ENCODE data around the gene DAPK3.
"Not testable (repeated sequence)": the region's sequence is repeated elsewhere in the genome, so short reads cannot be mapped to it uniquely, and the experiment has no call there.

DAPK3 gene

DNA sequence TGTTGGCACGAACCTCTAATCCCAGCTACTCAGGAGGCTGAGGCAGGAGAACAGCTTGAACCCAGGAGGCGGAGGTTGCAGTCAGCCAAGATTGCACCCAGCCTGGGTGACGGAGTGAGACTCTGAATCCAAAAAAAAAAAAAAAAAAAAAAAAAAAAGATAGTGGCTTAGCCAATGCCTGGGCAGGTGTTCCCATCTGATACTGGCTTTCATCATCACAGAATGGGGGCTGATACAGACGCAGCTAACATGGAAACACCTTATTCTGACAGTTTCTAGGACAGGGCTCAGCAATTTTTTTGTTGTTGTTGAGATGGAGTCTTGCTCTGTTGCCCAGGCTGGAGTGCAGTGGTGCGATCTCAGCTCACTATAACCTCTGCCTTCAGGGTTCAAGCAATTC, 29.9 kb upstream of the DAPK3 start:
- not testable (repeated sequence) for DNase-seq

DNA sequence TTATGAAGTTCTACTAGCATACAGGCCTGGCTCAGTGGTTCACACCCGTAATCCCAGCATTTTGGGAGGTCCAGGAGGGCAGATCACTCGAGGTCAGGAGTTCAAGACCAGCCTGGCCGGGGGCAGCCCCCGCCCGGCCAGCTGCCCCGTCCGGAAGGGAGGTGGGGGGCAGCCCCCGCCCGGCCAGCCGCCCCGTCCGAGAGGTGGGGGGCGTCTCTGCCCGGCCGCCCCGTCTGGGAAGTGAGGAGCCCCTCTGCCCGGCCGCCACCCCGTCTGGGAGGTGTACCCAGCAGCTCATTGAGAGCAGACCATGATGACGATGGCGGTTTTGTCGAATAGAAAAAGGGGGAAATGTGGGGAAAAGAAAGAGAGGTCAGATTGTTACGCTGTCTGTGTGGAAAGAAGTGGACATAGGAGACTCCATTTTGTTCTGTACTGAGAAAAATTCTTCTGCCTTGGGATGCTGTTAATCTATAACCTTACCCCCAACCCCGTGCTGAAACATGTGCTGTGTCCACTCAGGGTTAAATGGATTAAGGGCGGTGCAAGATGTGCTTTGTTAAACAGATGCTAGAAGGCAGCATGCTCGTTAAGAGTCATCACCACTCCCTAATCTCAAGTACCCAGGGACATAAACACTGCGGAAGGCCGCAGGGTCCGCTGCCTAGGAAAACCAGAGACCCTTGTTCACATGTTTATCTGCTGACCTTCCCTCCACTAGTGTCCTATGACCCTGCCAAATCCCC, 27.9 kb upstream of the DAPK3 start:
- not testable (repeated sequence) for DNase-seq

DNA sequence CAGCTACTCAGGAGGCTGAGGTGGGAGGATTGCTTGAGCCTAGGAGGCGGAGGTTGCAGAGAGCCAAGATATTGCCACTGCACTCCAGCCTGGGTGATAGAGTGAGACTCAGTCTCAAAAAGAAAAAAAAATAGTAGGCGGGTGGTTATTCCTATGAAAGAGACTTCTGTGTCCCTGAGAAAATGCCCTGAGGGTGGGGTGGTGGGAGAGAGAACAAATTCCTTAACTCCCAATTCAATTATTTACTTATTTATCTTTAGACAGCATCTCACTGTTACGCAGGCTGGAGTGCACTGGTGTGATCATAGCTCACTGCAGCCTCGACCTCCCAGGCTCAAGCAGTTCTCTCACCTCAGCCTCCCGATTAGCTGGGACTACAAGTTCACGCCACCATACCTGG, 24.7 kb upstream of the DAPK3 start:
- DNase-seq, result no peak

DNA sequence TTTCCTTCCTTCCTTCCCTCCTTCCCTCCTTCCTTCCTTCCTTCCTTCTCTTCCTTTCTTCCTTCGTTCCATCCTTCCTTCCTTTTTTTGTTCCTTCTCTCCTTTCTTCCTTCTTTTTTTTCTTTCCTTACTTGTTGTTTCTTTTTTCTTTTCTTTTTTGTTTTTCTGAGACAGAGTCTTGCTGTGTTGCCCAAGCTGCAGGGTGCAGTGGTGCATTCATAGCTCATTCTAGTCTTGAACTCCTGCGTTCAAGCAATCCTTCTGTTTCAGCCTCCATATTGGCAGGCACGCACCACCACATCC, 19.9 kb upstream of the DAPK3 start:
- no peak for DNase-seq

DNA sequence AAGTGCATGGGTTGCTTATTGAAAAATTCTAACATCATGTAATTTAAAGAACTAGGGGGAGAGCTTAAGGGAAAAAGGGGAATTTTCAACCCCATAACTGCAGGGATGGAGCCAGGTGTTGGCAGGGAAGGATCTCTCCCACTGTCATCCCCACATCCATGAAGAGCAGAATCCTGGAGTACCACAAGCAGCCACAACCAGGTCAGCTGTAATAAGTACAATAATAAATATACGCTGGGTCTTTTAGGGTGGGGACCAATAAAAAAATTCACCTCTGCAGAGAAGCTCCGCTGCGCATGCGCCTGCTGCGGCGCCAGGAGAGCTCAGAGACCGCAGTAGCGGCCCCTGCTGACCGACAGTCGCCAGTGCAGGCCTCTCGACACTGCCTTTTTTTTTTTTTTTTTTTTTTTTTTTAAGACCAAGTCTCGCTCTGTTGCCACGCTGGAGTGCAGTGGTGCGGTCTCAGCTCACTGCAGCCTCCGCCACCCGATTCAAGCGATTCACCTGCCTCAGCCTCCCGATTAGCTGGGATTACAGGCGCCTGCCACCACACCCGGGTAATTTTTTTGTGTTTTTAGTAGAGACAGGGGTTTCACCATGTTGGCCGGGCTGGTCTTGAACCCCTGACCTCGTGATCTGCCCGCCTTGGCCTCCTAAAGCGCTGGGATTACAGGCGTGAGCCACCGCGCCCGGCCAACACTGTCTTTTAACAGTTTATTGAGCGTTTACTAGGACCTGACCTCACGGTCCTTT, 16.9 kb upstream of the DAPK3 start:
- DNase-seq, result peak; percentile 81

DNA sequence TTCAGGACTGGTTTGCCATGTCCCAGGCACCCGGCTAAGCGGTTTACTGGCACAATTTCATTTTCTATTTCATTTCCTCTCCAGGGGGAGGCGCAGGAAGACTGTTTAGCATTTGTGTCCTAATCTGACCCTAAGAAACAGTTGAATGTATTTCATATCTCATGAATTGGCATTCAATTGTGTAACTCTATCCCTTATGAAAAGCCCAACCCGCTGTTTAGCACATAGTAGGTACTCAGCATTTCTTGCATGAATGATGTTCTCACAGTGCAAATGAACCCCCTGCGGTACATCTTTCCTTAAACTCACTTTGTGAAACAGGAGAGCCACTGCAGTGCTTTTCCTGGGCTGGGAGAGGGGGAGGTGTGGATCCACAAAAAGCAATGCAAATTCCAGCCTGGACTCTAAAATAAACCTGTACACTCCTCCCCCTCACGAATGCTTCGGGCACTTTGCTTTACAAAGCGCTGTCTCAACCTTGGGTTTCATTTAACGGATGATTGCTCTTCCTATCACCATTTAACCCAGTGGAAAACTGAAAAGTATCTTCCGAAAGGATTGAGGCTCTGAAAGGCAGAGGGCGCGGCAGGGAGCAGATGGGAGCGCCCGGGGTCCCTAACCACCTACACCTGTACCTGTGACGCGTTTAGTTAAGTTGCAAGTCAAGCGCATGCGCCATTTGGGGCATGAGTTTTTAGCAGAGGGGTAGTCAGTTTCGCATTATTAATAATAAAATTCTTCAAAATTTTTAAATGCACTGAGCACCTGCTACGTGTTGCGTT, 15.6 kb upstream of the DAPK3 start:
- no peak for DNase-seq

DNA sequence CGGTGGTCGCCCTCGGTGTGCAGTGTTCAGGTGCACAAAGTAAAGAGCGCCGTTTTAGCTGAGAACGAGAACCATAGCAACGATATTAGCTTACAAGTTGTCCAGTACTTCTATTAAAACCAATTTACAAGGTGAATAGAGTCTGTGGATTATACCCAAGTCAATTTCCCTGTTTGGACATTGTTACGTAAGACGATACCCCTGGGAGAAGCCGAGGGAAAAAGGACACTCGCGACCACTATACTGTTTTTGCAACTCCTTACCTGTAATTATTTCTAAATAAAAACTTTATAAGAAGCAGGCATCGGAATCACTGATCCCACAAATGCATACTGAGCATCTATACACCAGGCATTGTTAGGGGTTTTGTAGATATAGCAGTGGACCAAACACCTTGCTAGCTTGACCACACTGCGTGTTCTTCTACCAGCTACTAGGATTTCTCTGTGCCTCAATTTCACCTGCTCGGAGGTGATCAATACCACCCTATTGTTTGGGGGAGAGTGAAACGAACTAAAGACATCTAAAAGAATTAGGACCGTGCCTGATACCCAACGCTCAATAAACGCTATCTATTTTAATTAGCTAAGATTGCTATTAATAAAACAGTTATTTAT, 14.9 kb upstream of the DAPK3 start:
- no peak for DNase-seq

DNA sequence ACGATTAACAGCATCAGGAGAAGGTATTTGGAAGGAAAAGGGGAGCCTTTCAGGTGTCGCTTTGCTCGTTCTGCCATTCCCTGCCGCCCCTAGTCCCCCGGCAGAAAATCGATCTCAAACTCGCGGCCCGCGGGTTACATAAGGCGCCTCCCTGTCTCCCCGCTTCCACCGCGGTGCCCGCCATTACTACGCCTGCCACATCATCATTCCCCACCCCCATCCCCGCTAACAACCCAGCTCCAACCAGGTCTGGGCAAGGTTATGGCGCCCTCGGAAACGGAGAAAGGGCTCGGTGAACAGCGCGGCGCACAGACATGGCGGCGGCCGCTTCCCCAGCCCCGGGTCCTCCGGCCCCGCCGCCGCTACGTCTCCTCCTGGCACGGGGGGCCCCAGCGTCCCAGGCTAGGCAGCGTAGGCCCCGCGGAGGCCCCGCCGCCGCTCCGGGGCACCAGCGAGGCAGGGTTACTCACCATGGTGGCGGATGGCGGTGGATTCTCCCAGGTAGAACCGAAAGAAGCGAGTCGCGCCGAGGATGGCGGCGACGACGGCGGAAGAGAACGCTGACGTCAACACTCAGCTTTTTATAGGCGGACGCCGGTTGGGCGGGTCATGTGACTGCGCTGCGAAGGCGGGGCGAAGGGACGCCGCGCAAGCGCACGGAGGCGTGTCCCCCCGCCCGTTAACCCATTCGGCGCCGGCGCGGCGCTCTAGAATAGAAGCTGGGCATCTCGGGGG, 14.2 kb upstream of the DAPK3 start, which contains the start of gene EEF2:
TSS of gene EEF2 (minus strand) at position 556 of the 735 bp plus-strand sequence. CDS start at position 473, 83 bp downstream.
- peak; percentile 86 for DNase-seq

DNA sequence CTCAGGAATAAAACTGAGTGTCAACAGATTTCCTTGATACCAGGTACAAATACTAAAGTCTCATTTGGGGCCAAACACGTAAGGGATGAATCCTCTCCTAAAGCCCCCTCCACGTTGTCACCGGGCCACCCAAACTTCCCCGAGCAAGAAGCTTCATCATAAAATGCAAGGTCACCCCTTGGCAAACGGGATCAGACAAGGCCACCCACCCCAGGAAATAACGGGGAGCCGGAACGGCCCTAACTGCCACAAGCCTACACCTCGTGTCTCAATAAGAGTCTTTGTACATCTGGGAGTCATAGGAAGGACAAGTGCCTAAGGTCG, 13.6 kb upstream of the DAPK3 start:
- DNase-seq, result no peak

DNA sequence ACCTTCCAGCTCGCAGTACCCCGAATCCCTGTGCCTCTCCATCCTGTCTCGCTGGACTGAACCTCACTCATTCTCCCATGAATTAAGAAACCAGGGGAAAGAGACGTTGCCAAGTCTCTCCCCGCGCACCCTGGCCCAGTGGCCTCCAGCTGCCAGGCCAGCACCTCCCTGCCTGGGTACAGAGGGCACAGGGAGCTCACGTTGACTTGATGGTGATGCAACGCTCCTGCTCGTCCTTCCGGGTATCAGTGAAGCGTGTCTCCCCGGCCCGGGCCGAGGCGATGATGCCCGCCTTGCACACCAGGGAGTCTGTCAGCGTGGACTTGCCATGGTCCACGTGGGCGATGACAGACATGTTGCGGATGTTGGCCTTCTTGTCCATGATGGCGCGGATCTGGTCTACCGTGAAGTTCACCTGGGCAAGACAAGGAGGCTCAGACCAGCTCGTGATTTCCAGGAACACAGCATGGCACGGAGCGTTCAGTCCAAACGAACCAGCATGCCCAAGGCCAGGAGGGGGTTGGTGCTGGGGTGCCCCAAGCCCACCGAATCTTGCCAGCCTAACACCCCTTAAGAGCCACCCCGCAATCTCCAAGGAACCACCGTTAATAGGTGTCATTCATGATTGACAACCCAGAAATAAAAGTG, 13.2 kb upstream of the DAPK3 start:
- no peak for DNase-seq

DNA sequence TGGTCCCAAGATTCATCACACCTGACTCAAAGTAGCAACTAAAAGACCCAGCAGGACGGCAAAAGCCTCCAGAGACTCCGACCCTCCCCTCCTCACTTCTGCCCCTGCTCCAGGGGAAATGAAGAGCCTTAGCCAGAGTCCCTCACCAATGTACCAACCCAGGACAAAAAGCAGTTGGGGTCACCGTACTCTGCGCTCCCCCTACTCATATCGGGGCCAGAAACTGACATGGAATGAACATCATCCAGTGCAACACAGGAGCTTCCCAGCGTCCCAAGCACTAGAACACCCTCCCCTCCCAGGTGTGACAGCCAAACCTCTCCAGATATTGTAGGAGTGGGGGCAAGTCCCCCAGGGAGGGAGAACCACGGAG, 12.6 kb upstream of the DAPK3 start:
- no peak for DNase-seq

DNA sequence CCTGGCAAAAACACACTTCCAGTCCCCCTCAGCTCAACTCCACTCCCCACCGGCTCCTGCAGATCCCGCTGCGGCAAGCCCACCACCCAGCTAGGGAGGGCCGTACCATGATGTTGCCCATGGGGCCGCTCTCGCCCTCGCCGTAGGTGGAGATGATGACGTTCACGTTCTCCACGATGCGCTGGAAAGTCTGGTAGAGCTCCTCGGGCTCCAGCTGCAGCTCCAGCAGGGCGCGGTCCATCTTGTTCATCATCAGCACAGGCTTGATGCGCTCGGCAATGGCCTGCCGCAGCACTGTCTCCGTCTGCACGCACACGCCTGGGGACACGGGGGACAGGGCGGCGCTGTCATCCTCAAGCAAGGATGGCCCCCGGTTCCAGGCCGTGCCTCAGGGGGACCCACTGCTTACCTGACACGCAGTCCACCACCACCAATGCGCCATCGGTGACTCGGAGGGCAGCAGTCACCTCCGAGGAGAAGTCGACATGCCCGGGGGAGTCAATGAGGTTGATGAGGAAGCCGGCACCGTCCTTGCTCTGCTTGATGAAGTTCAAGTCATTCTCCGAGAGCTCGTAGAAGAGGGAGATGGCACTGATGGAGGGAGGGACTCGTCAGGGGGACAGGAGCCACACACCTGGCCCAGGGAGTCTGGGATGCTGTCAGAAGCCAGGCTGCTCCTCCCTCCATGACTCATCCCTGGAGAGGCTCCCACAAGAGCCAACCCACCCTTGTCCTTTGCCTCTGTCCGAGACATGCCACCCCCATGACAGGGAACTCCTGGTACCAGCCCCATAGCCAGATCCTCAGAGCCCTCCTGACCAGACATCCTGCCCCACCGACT, 12.0 kb upstream of the DAPK3 start:
- no peak for DNase-seq

DNA sequence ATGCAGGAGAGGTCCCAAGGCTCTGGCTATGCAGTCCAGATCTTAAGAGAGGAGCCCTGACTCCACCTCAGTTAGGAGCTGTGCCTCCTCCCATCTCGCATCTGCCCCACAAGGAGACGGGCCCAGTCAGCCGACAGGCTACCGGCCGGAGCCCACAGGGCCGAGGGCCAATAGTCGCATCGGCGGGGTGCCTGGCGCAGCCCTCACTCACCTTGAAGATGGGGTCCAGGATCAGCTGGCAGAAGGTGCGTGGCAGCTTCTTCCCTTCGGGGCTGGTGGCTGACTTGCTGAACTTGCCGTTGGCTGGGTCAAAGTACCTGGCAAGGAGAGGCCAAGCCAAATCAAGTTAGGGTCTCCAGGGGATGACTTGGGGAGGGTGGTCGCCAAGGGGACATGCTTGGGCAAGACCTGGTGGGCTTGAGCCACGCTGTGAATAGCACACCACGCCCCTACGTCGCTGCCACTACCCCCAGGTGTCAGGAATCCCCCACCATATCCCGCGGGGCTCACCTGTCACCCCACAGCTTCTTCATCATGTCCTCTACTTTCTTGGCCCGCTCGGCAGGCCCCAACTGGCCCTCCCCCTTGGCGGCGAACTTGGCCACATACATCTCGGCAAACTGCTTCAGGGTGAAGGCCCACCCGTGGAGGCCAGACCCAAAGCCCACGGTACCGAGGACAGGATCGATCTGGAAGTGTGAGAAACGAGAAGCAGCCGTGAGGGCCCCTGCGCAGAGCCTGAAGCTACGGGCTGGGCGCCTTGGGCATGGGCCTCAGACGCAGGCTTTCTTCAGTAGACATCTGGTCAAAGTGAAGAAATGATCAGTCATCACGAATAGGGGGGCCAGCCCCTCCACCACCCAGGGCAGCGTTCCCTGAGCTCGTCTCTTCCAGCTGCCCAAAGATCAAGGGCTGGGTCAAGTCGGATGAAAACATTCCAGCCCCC, 11.1 kb upstream of the DAPK3 start:
- no peak for DNase-seq

DNA sequence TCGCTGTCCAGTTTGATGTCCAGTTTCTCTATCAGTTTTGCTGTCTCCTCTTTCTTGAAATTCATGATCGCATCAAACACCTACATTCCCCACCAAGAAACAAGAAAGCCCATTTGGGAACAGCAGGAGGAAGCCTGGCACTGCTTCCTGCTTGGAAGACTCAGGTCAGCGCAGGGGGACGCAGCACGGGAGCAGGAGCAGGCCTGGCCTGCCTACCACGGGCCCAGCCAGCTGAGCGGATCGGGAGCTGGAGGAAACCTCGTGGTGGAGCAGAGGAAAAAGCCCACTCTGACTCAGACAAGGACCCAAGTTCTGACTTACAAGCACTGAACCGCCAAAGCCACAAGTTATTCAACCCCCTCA, 10.5 kb upstream of the DAPK3 start:
- no peak for DNase-seq

DNA sequence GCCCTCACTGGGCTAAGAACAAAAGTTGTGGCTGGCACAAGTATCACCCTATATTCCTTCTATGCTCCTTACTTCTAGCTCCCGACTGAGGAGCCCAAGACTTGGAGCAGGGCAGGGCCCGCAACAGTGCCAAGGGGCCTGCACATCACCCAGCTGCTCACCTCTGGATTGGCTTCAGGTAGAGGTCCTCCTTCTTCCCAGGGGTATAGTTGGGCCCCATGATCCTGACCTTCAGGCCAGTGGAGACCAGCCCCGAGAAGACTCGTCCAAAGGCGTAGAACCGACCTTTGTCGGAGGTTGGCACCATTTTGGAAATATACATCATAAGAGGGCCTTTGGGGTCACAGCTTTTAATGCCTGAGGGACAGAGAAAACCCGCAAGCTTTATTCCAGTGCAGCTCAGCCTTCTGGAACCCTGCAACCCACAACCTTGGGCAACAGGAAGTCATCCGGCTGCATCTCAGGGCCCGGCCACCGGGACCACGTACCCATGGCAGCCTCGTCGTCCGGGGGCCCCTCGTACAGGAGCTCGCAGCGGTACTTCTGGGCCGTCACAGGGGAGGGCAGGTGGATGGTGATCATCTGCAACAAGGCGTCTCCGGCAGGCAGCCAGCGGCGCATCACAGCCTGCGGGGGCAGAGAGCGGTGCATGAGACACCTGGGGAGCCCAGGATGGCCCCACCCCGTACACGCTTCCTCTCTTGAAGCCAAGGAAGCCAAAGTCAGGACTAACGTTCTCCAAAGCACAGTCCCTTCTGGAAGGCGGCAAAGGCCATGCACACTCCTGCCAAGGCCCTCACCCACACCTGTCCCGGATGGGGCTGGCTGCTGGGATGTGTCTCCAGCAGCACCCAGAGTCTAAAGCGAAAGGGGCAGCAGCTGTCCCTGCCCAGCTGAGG, 9.7 kb upstream of the DAPK3 start:
- no peak for DNase-seq

DNA sequence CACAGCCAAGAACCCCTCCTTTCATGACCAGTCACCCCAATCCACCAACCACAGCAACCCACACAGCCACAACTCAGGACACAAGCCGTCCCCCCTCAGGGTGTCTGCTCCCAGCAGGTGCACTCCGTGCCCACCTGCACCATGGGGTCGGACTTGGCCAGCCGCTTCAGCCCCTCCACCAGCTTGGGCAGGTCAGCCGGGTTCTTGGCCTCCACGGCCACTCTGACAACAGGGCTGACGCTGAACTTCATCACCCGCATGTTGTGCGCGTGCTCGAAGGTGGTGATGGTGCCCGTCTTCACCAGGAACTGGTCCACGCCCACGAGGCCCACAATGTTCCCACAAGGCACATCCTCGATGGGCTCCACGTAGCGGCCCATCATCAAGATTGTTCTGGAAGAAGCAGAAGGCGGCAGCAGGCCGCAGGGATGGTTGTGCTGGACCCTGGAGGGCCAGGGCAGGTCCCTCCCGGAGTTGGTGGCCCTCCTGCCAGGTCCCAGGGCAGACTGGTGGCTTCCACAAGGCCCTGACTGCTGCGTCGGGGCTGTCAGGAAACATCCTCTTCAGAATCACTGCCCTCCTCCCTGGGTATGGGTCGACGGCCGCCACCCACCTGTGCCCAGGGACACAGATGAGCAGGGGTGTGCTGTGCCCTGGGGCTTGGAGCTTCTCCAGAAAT, 8.9 kb upstream of the DAPK3 start:
- DNase-seq, result no peak

DNA sequence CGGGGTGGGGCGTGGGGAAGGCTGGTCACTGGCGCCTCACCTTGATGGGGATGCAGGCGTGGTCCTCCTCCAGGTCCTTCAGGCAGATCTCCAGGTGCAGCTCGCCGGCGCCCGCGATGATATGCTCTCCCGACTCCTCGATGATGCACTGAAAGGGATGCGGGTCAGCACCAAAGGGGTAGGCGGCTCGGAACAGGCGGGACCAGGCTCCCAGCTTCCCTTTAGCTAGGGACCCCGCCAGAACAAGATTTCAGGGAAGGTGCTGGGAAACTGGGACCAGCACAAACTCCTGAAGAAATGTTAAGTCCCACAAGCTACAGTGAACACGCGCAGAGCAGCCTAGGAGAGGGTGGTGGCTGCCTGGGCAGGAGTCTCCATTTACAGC, 8.4 kb upstream of the DAPK3 start:
- no peak for DNase-seq

DNA sequence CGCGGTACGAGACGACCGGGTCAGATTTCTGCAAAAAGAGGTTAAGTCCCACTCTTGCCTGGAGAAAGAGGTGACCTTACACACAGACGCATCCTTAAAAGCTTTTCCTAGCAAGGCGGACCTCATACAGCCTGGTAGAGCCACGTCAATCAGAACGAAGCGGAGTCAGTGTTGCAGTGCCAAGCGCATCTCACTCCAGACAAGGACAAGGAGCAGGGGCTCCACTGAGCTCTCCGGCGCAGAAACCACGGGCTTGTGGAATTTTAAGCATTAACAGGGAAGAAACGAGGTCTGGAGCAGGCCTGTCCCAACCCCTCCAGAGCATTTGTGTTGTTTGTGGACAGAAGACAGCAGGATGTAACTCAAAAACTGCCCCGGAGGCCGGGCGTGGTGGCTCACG, 7.2 kb upstream of the DAPK3 start:
- no peak for DNase-seq
